Prostate gland (tissue), 2 donors: ENCODE data around the gene NFYC. TPM values are rescaled to one million over a fixed set of nuclear protein-coding genes. Genes with fewer than 3 reads are reported as not detected.

ENCODE experiments used
- DNase-seq: peaks from one replicate; pipeline ENCODE4 v3.0.0-alpha.2; 2019; ENCODE audit warnings: low spot score
- H3K27ac ChIP-seq, 2 donors: fragments of 200-600 bp; sonication (generic); 2 replicates each; pipeline ENCODE4 v1.5.1; 2017 to 2019
- H3K27me3 ChIP-seq: fragments of 200-600 bp; sonication (generic); replicated peaks from 2 replicates; pipeline ENCODE4 v1.5.1; 2019; ENCODE audit not compliant: insufficient read depth
- H3K36me3 ChIP-seq, 2 donors: fragments of 200-600 bp; sonication (generic); 1 replicate in 1 of 2; 2 replicates in 1 of 2; pipeline versions ENCODE4 v1.5.1 to v1.8.1; 2017 to 2019
- H3K4me1 ChIP-seq: fragments of 200-600 bp; sonication (generic); replicated peaks from 2 replicates; pipeline ENCODE4 v1.5.1; 2019
- H3K4me3 ChIP-seq, 2 donors: fragments of 200-600 bp; sonication (generic); 2 replicates each; pipeline ENCODE4 v1.5.1; 2017 to 2019
- H3K9me3 ChIP-seq: fragments of 200-600 bp; sonication (generic); 2 replicates; pipeline ENCODE4 v1.5.1; 2017
- POLR2A ChIP-seq: fragments of 450-650 bp; IDR thresholded peaks from one replicate; pipeline ENCODE4 v1.6.1; 2016; ENCODE audit warnings: antibody characterized with exemption, mild to moderate bottlenecking
- POLR2AphosphoS5 ChIP-seq: sonication (generic); formaldehyde crosslinking; IDR thresholded peaks from one replicate; pipeline ENCODE4 v1.6.1; 2017; ENCODE audit warnings: antibody characterized with exemption
- WGBS: methylation state at CpG from one replicate; pipeline ENCODE4 v1.1.5; 2018; 5-methylcytosine and 5-hydroxymethylcytosine counted together
- intact Hi-C: fragments of 100-400 bp; cut with DNase I; formaldehyde crosslinking; loops from one replicate; pipeline ENCODE4 v1.14.2; 2022
- total RNA-seq, 2 donors: library from RNA; depleted of rRNA; stranded (reverse); fragments of >200 nt; gene quantifications; one replicate each; pipeline ENCODE4 v1.1.0, GENCODE V29; 2016
- TF ChIP-seq, protein P1 (sequence below), 4 experiments: fragments of 200-600 bp in 2 of 4; fragments of 450-650 bp in 2 of 4; sonication (generic) in 2 of 4; IDR thresholded peaks; 1 replicate in 3 of 4; 2 replicates in 1 of 4; pipeline ENCODE4 v1.5.1; 2016 to 2019; ENCODE audit warnings: antibody characterized with exemption in 4 of 4, mild to moderate bottlenecking in 2 of 4, moderate library complexity in 2 of 4

The NFYC gene
- total RNA-seq, 2 donors from 2014 or later = 54.9 to 93.8 TPM

DNA sequence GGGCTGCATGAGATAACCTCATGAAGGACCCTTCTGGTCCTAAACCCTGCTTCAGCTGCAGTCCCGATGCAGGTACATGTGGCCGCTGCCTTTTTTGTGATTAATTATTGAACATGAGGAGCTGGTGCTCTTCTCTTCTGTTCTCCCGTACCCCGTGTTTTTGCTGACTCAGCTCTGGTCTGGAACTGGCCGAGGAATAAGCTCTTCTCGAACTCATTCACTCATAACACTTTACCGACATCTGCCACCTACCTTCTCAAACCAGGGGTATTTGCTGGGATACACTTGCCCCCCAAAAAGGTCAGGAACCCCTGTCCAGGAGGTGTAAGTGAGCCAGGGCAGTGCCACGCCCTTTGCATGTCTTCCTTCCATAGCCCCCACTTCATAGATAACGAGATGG, 123.9 kb downstream of the NFYC start:
- Histone ChIP-seq H3K4me1 (no peaks in the 10 kb centered on the region), H3K36me3 (no peaks in the 10 kb centered on the region), H3K9me3 (no peaks in the 10 kb centered on the region), H3K27me3 (no peaks in the 10 kb centered on the region), H3K27ac (no peak overlapping the region), H3K4me3 (no peak overlapping the region)
- intact Hi-C loops = no loop called here
- DNase-seq = no peak
- 76% methylated on average over 9 of the region's 9 CpGs for whole genome bisulfite sequencing
- TF ChIP-seq POLR2AphosphoS5 = no peak
- no peak for TF ChIP-seq POLR2A
- TF ChIP-seq, protein P1, sequence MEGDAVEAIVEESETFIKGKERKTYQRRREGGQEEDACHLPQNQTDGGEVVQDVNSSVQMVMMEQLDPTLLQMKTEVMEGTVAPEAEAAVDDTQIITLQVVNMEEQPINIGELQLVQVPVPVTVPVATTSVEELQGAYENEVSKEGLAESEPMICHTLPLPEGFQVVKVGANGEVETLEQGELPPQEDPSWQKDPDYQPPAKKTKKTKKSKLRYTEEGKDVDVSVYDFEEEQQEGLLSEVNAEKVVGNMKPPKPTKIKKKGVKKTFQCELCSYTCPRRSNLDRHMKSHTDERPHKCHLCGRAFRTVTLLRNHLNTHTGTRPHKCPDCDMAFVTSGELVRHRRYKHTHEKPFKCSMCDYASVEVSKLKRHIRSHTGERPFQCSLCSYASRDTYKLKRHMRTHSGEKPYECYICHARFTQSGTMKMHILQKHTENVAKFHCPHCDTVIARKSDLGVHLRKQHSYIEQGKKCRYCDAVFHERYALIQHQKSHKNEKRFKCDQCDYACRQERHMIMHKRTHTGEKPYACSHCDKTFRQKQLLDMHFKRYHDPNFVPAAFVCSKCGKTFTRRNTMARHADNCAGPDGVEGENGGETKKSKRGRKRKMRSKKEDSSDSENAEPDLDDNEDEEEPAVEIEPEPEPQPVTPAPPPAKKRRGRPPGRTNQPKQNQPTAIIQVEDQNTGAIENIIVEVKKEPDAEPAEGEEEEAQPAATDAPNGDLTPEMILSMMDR (IDR thresholded peaks at IDR 0.05) = no peak

DNA sequence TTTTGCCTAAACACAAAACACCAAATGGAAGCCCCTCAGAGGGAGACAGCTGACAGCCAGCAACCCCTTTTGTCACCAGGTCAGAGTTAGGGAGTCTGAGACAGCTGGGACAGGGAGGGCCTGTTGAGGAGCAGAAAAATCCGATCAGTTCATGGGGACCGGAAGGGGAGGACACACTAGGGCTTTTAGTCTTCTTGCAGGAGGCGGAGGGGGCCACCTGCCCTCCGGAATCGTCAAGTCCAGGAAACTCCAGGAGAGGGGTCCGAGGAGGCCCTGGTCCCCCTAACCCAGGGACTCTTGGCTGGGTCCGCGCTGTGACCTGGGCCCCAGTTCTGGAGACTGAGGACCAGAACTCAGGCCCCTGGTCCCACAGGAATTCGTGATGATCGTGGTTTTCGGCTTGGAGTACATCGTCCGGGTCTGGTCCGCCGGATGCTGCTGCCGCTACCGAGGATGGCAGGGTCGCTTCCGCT, 126.3 kb downstream of the NFYC start:
- no peak overlapping the region for H3K27ac ChIP-seq
- no peaks in the 10 kb centered on the region for H3K36me3 ChIP-seq
- peak overlapping the region in 1 of 2 donors; percentile 28 for H3K4me3 ChIP-seq
- no peaks in the 10 kb centered on the region for H3K4me1 ChIP-seq
- WGBS = 69% methylated on average over 19 of the region's 19 CpGs
- intact Hi-C loops = no loop called here
- no peaks in the 10 kb centered on the region for H3K9me3 ChIP-seq
- DNase-seq = no peak
- TF ChIP-seq POLR2AphosphoS5 = no peak
- TF ChIP-seq POLR2A = no peak
- TF ChIP-seq, protein P1 (IDR thresholded peaks at IDR 0.05) = no peak
- H3K27me3 ChIP-seq = no peaks in the 10 kb centered on the region

DNA sequence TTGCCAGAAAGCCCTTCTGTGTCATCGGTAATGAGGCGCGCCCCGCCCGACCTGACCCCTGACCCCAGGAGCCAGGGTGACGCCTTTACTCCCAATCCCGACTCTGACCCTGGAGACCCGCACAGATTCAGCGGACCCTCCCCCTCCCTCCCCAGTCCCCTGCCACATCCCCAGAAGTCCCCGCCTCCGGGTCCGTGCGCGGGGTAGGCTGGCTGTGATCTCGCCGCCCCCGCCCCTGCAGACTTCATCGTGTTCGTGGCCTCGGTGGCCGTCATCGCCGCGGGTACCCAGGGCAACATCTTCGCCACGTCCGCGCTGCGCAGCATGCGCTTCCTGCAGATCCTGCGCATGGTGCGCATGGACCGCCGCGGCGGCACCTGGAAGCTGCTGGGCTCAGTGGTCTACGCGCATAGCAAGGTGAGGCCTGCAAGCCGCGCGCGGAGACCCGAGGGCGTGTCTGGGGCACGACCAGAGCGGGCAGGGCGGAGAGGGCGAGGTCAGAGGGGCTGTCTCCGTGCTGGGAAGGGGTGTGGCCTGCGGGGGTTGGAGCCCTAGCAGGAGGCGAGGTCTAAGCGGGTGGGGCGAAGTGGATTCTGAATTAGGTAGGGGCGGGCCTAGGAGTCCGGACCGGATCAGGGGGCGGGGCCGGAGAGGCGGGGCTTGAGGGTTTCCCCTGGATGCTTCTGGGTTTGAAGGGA, 126.9 kb downstream of the NFYC start:
- no peaks in the 10 kb centered on the region for H3K4me1 ChIP-seq
- H3K27ac ChIP-seq = no peak overlapping the region
- TF ChIP-seq POLR2AphosphoS5 (no peak), POLR2A (no peak)
- TF ChIP-seq, protein P1 (IDR thresholded peaks at IDR 0.05) = no peak
- DNase-seq = peak; percentile 31
- intact Hi-C loops = no loop called here
- H3K27me3 ChIP-seq = no peaks in the 10 kb centered on the region
- 22% methylated on average over 46 of the region's 59 CpGs for WGBS
- H3K4me3 ChIP-seq = peak overlapping the region; percentile 16 to 28
- H3K36me3 ChIP-seq = no peaks in the 10 kb centered on the region
- no peaks in the 10 kb centered on the region for H3K9me3 ChIP-seq

DNA sequence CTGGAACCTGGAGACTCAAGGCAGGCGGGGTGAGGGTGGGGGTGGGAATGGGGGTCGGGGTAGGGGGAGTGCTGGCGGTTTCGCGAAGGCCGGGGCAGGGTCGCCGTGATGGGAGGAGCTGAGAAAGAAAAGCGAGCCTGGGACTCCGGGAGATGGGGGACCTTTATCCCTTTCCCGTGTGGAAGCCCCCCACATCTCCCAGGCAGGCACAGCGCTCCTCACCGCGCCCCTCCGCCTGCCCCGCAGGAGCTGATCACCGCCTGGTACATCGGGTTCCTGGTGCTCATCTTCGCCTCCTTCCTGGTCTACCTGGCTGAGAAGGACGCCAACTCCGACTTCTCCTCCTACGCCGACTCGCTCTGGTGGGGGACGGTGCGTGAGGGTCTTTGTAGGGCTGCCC, 127.6 kb downstream of the NFYC start:
- TF ChIP-seq POLR2A = no peak
- TF ChIP-seq, protein P1 (IDR thresholded peaks at IDR 0.05) = no peak
- no peak for TF ChIP-seq POLR2AphosphoS5
- intact Hi-C loops = no loop called here
- Histone ChIP-seq H3K4me3 (no peak overlapping the region), H3K36me3 (no peaks in the 10 kb centered on the region), H3K27me3 (no peaks in the 10 kb centered on the region), H3K27ac (no peak overlapping the region), H3K9me3 (no peaks in the 10 kb centered on the region), H3K4me1 (no peaks in the 10 kb centered on the region)
- DNase-seq = no peak
- 56% methylated on average over 26 of the region's 26 CpGs for WGBS

DNA sequence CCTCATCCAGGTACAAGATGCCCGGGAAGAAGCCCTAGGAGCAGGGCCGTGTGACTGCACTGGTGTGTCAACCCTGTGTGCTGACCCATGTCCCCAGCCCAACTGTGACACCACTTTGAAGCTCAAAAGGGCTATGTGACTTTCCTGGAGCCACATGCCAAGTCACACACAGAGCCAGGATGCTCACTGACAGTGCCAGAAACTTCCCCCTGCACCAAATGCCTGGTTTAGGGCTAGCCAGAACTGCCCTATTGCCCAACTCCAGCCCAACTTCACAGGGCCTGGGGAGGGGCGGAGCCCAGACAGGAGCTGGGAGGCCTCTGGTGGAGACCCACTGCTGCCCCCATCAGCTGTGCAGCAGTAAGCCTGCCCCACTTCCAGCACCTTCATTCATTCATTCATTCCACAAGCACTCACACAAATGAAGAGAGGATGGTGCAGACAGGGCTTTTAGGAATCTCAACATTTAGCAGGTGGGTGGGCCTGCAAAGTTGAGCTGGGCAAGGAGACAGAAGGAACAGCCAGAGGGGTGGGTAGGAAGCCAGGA, 128.8 kb downstream of the NFYC start:
- Histone ChIP-seq H3K27me3 (no peaks in the 10 kb centered on the region), H3K27ac (no peak overlapping the region), H3K4me1 (no peaks in the 10 kb centered on the region), H3K36me3 (no peaks in the 10 kb centered on the region), H3K4me3 (no peak overlapping the region), H3K9me3 (no peaks in the 10 kb centered on the region)
- 91% methylated on average over 3 of the region's 3 CpGs for WGBS
- TF ChIP-seq, protein P1 (IDR thresholded peaks at IDR 0.05) = no peak
- no peak for TF ChIP-seq POLR2AphosphoS5
- TF ChIP-seq POLR2A = no peak
- DNase-seq = no peak
- intact Hi-C loops = no loop called here
